Activated CD8-positive, alpha-beta memory T cell treated with anti-CD3 and anti-CD28 coated beads for 4 hours (primary cell): ENCODE data around the gene ACAD11.

Source experiments
- DNase-seq, 2 donors: peaks; one replicate each; pipeline ENCODE4 v3.0.0-alpha.2; 2020; ENCODE audit warnings: low read depth in 2 of 2

ACAD11 gene

DNA sequence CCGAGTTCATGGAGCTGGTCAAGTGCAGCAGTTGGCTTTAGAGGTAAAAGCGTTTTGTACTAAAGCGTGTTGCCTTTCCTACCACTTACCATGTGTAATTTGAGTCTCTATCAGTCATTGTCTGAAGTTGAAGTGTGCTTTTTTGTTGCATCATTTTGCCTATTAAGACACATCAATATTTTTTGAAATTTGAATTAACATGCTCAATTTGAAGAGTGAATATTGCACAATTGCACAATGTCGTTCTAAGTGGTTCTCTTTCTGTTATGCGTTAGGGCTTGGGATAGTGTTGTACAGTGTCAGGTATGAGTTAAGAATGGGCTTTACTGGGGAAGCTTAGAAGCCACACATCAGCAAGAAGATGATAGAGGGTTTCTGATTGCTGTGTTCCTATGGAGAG is 146.6 kb downstream of the ACAD11 start:
- no peak for DNase-seq

DNA sequence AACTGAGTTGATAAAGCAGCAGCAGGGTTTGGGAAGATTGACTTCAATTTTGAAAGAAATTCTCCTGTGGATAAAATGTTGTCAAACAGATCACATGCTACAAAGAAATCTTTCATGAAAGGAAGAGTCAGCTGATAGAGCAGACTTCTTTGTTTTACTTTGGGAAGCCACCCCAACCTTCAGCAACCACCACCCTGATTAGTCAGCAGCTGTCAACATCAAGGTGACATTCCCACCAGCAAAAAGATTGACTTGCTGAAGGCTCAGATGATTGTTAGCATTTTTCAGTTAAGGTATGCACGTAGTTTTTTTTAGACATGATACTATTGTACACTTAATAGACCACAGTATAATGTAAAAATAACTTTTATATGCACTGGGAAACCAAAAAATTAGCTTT is 150.1 kb downstream of the ACAD11 start:
- DNase-seq = no peak

DNA sequence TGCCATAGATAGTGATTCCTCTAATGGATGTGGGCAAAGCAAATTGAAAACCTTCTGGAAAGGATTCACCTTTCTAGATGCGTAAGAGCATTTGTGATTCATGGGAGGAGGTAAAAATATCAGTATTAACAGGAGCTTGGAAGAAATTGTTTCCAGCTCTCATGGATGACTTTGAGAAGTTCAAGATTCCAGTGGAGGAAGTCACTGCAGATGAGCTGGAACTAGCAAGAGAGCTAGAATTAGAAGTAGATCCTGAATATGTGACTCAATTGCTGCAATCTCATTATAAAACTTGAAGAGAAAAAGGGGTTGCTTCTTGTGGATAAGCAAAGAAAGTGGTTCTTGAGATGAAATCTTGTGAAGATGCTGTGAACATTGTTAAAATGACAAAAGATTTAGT is 150.5 kb downstream of the ACAD11 start:
- DNase-seq = no peak
